HepG2 (cell line): Measurements from ENCODE around the gene TRIM66.

Experiments used
- CEBPB ChIP-seq: IDR thresholded peaks from 2 replicates; pipeline ENCODE4 v1.6.1; 2011; ENCODE audit warnings: low read depth, low read length, improper control_type of control experiment, borderline replicate concordance
- CTCF ChIP-seq: sonication (generic); formaldehyde crosslinking; IDR thresholded peaks from 2 replicates; pipeline ENCODE4 v1.5.0; 2020; ENCODE audit warnings: mild to moderate bottlenecking, missing genetic modification reagents, moderate library complexity
- ELF4 ChIP-seq: sonication (generic); formaldehyde crosslinking; IDR thresholded peaks from 2 replicates; pipeline ENCODE4 v1.5.0; 2020; ENCODE audit warnings: missing genetic modification reagents, mild to moderate bottlenecking, moderate library complexity, borderline replicate concordance
- EZH2 ChIP-seq: conservative IDR thresholded peaks from 2 replicates; pipeline ENCODE4 v1.6.1; 2012; ENCODE audit warnings: mild to moderate bottlenecking, low read depth, low read length, moderate library complexity
- FIP1L1 ChIP-seq: fragments of 200-400 bp; formaldehyde crosslinking; IDR thresholded peaks from 2 replicates; pipeline ENCODE4 v1.6.1; 2018; ENCODE audit warnings: low read depth, mild to moderate bottlenecking, low read length, moderate library complexity, borderline replicate concordance; ENCODE audit not compliant: insufficient read depth
- JARID2 ChIP-seq: sonication (generic); formaldehyde crosslinking; IDR thresholded peaks from 2 replicates; pipeline ENCODE4 v1.8.1; 2023; ENCODE audit warnings: missing genetic modification reagents, inconsistent platforms; ENCODE audit not compliant: insufficient replicate concordance
- JUNB ChIP-seq: sonication (generic); formaldehyde crosslinking; IDR thresholded peaks from 2 replicates; pipeline ENCODE4 v1.8.0; 2022; ENCODE audit warnings: missing genetic modification reagents, mild to moderate bottlenecking, borderline replicate concordance
- MAX ChIP-seq: IDR thresholded peaks from 2 replicates; pipeline ENCODE4 v1.6.1; 2012; ENCODE audit warnings: inconsistent platforms
- NR2F2 ChIP-seq: IDR thresholded peaks from 2 replicates; pipeline ENCODE4 v1.6.1; 2012; ENCODE audit warnings: low read depth, inconsistent platforms, borderline replicate concordance
- PHF8 ChIP-seq: sonication (generic); formaldehyde crosslinking; IDR thresholded peaks from 2 replicates; pipeline ENCODE4 v1.5.0; 2020; ENCODE audit warnings: missing genetic modification reagents
- POLR2A ChIP-seq, 2 experiments: IDR thresholded peaks; 2 replicates each; pipeline ENCODE4 v1.6.1; 2011; ENCODE audit warnings: low read depth in 2 of 2, low read length in 2 of 2, mild to moderate bottlenecking in 1 of 2, moderate library complexity in 1 of 2; ENCODE audit not compliant: insufficient read depth in 1 of 2
- TARDBP ChIP-seq: sonication (generic); formaldehyde crosslinking; IDR thresholded peaks from 2 replicates; pipeline ENCODE4 v1.8.0; 2022; ENCODE audit warnings: mild to moderate bottlenecking, missing genetic modification reagents
- ZNF138 ChIP-seq: sonication (generic); formaldehyde crosslinking; IDR thresholded peaks from 2 replicates; pipeline ENCODE4 v1.5.0; 2020; ENCODE audit warnings: mild to moderate bottlenecking, low read depth, missing genetic modification reagents
- ZNF530 ChIP-seq: sonication (generic); formaldehyde crosslinking; IDR thresholded peaks from 2 replicates; pipeline ENCODE4 v1.5.0; 2020; ENCODE audit warnings: low read depth, mild to moderate bottlenecking, missing genetic modification reagents

- no peak for TF ChIP-seq FIP1L1
- TF ChIP-seq CEBPB, result no peak
- TF ChIP-seq ZNF138, result no peak
- TF ChIP-seq EZH2, result no peak
- TF ChIP-seq JARID2 (CRISPR knock-in tag), result no peak
- no peak for TF ChIP-seq NR2F2
- TF ChIP-seq CTCF (CRISPR knock-in tag), result no peak
- no peak for TF ChIP-seq JUNB (CRISPR knock-in tag)
- TF ChIP-seq POLR2A (IDR thresholded peaks at IDR 0.05; ENCODE audit: insufficient read depth in 1 of 2, low read depth in 2 of 2, low read length in 2 of 2), result no peak
- no peak for TF ChIP-seq TARDBP (CRISPR knock-in tag)
- no peak for TF ChIP-seq ELF4 (CRISPR knock-in tag)
- TF ChIP-seq ZNF530, result no peak
- no peak for TF ChIP-seq MAX
- TF ChIP-seq PHF8, result no peak
Observed at GRCh38 chr11:8593455-8593854, 89.0 kb downstream of the TRIM66 start.
